HUDEP-2 (cell line): Measurements from ENCODE around the gene ACSS1.
A peak's percentile ranks its signal among the peaks of the same experiment; 100 is the strongest.
"Not testable (repeated sequence)": the region's sequence is repeated elsewhere in the genome, so short reads cannot be mapped to it uniquely, and the experiment has no call there.

Experiments used
- DNase-seq, 76 experiments: peaks; one replicate each; lab custom pipeline; 2025; ENCODE audit not compliant: unreplicated experiment in 76 of 76; lab: John Stamatoyannopoulos, UW

The ACSS1 gene

DNA sequence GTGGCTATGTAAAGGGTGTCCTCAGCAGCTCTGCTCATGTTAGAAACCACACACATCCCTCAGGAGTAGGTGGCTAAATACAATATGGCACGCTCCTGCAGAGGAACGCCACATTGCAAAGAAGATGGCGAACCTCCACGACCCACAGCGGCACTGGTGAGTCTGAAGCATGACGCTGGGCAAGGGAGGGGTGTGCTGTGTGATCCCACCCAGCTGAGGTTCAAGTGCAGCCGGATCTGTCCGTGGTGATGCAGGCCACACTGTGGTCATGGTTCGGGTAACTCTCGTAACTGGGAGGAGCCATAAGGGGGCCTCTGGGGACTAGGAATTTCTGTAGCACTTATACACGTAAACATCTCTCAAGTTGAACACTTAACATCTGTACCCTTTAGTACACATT, 42.0 kb downstream of the ACSS1 start:
- no peak for DNase-seq

DNA sequence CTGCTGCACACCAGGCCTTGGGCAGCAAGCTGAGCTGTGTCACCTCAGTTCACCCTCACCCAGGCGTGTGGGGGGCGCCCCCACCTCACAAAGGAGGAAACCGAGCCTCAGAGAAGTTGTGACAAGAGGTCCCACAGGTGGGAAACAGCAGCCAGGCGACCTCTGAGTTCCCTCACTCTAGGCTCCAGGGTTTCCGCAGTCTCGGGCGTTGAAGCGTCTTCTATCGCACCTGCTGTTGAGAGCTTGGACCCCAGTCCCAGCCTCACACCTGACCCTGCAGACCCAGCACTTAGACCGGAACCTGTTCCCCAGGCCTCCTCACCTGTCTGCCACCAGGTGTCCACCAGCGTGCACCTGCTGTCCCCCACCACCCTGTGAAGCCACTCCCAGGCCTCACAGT, 43.1 kb downstream of the ACSS1 start:
- DNase-seq, result no peak

DNA sequence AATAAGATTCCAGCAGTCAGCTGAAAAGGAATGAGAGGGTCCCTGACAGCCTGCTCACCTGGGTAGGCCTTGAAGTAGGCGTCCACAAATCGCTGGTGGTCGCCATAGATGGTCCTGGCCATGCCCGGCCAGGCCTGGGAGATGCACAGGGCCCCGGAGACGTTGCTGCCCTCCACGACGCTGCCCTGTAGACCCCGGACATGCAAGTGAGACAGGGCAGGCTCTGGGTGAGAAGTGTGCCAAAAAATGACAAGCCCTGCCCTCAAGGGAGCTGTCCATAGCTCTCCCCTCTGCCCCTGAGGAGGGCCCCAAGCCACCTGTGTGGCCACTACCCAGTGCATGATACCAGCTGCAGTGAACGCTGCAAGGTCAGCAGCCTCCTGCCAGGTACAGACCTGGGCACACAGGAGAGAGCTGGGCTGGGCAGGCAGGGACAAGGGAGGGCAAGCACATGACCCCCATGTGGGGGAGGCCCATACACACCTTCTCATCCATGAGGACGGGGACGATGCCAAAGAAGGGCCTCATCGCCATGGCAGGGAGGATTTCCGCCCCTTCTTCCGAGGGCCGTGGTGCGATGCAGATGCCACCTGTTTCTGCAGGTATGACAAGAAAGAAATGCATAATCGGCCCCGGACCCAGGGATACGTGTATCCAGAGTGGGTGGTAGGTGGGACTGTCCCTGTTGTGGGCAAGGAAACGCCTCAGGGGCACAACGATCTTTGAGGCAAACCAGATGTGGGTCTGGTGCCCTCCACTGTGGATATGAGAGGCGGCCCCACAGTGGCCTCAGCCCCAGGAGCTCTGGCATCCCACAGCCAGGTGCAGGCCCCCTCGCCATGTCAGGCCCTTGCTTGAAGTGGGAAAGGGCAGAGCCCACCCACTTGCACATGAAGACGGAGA, 44.2 kb downstream of the ACSS1 start:
- DNase-seq, result no peak

DNA sequence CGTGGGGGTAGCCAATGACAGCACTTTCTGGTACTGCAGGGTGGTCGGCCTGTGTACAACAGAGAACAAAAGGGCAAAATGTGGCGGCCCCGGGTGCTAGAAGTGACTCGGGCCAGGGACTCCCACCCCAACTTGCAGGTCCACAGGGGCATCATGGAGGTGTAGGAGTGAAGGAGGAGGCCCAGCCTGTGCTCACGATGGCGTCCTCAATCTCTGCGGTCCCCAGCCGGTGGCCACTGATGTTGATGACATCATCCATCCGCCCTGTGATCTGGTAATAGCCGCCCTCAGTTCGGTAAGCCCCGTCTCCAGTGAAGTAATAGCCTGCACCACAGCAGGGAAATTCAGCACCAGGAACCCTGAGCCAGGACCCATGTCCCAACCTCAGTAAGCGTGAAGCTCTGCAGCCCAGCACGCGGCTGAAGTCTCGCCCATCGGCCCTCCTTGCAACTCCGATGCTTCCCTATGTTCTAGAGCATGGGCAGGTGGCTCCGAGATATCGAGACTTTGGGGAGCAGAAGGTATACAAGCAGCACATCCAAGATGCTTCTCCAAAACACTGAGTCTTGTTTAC, 45.2 kb downstream of the ACSS1 start:
- no peak for DNase-seq

DNA sequence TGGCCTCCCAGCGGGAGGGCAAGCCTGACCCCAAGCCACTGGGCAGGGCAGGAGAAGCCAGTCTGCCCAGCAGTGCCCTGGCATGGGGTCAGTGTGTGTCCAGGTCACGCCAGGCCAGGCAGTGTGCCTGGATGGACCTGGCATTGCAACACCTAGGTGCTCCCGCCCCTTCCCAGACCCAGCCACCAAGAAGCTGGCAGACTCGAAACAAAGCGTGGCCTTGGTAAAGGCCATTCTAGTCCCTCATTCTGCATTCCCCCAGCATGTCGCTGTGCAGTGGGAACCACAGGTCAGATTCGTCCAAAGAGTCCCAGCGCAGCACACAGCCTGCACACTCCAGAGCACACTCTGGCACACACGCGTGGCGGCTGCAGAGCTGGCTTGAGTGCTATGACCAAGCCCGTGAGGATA, 46.1 kb downstream of the ACSS1 start:
- DNase-seq, result no peak

DNA sequence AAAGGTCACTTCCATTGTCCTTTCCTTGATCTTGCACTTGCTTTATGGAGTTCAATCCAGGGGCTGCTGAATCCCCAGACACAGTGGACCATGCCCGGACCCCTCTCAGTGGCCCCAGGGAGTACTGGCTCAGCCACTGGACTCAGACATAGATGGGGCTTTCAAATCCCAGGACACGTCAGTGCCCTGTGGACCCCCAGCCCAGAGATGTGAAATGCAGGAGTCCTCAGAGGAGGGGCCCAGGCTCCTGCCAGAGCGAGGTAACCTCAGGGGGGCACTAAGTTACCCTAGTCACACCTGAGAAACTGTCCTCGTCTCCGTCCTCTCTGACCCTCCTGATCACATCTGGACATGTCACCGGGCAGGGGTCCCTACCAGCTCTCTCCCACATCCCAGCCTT, 46.7 kb downstream of the ACSS1 start:
- no peak for DNase-seq

DNA sequence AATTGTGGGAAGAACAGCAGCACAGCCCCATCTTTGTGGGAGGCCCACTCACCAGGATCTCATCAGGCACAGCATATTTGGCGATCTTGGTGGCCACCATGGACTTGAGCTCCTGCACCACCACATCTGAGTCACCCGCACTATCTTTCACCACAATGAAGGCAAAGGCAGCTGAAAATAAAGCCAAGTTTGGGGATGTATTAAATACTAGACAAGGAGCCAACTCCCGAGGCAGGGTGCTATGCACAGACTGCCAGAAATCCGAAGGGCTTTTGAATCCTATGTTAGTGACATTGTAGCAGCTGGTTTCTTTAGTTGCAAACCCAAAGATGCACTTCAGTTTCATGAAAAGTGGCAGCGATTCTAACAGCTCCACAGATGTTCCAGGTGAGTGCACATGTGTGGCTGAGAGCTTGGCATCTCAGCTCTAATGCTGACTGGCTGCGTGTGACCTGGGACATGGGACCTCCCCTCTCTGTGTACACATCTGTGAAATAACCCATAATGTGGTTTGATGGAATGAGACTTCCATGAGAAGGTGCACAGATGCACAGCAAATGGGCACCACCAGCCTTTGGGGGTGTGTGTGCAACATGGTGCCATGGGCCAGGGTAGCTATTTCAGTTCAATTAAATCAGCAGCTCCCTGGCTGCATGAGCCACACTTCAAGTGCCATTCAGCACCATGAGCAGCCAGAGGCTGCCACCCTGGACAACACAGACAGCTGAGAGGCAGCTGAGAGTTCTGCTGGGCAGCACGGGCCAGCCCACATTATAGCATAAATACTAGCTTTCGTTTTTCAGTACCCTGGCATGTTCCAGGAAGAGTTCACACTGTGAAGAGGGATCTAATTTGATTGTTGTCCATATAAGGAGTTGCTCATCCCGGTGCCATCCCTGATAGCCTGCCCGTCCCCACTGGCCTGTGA, 48.5 kb downstream of the ACSS1 start:
- no peak for DNase-seq

DNA sequence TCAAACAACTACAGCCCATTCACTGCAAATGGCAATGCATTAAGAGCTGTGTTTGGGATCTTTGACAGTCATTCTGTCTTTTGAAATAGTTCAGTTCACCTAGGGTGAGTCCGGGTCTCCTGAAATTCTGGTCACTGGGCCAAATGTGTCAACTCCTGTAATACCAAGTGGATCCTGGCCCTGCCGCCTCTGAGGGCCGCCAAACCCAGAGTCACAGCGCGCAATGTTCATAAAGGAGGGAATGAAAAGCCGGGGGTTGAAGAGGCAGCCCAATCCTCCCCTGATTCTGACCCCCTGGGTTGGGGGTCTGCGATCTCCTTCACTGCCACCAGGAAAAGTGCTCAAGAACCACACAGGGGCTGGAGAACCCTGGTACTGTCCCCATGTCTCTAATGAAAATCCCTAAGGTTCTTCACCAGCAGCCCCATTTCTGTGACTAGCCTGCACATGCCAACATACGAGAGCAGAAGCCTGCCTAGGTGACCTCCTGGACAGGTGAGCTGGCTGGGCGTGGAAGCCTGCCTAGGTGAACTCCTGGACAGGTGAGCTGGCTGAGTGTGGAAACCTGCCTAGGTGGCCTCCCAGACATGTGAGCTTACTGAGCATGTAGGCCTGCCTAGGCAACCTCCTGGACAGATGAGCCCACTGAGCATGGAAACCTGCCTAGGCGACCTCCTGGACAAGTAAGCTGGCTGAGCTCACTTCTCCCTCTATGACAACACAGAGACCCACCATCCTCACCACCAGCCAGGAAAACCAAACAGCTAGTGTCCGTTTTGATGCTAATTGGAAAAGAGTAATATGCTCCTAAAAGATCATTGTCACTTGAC, 49.3 kb downstream of the ACSS1 start:
- no peak for DNase-seq

DNA sequence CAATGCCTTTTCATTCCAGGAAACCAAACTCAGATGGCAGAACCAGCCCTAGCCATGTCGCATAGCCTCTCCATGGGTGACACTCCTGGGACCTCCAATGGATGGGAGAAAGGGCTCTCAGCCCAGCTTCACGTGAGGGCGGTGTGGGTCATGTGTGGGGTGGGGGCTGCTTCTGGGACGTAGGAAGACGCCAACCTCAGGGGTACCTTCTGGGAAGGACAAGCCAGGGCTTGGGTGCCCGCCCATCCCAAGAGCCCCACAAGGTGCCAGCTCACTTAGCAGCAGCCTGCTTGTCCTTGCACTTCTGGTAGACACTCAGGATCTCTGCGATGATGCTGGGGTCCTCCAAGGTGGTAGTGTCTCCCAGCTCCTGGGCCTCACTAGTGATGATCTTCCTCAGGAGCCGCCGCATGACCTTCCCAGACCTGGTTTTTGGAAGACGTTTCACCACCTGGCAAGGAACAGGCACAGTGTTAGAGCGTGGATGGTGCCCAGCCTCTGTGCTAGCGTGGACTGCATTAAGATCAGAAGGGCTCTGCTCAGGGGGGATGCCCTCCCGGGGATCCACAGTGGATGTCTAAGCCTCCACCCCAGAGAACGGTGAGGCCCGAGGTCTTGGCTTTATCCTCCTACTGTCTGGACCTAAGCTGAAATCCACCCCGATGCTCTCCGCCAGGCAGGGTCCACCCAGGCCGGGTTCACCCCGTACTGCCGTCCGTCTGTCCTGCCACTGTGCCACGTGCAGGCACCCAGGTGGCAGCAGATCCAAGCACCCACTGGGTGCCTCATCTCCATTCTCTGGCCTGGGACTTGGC, 50.2 kb downstream of the ACSS1 start:
- no peak for DNase-seq

DNA sequence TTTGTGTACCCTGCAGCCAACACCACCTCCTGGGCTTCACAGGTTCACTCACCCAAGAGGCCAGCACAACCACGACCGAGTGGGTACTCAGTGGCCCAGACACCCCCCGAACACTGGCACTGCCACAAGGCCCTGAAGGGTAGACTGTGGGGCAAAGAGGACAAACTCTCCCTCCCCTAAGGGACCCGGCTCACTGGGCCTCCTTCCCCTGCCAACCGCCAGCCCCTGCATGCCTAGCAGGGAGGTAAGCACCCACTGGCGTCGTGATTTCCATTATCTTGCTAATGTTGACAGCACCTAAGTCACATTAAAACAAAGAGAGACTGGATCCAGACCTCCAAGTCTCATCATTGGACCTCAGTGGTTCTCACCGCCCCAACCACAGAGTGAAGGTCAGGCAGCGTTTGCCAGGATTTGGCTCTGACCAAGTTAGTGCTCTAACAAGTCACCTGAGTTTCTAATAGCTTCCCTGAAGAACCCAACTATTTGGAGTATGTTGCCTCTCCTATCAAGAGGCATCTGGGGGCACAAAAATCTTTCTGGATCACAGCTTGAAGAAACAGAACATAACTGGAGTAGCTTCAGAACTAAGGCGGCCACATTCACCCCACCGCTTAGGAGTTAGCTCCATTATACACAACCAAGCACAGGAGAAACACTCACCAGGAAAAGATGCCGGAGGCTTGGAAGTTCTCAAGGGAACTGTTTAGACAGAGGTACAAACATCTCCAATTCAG, 51.3 kb downstream of the ACSS1 start:
- no peak for DNase-seq

DNA sequence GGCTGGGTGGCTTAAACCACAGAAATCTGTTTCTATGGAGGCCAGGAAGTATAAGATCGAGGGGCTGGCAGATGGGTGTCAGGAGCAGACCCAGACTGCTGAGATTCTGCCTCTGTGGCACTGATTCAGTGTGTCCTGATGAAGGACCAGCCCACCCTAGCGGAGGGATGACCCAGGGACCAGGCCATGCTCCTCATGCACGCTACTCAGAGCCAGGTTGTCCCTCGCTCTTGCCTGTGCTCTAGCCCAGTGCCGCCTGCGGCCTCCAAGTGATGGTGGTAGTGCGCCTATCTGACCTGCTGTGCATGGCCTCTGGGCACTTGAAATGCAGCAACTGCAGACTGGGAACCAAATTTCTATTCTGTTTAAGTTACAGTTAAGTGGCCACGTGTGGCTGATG, 52.3 kb downstream of the ACSS1 start:
- DNase-seq, result no peak

DNA sequence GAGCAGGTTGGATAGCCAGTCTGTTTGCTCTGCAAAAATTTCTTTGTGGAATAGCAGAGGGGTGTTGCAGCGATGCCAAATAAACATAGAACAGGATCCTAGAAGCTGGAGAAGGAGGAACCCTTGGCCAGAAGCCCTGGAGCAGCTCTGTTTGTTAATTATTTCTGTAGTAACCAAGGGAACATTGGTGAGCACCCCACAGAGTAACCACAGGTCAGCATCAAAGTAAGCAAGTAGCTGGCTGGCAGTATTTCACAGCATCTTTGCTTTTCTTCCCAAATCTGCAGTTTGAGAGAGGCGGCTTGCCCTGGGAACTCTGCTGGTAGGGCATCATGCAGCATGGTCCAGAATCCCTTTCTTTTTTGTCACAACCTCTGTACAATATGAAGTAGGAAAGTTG, 52.7 kb downstream of the ACSS1 start:
- DNase-seq, result no peak

DNA sequence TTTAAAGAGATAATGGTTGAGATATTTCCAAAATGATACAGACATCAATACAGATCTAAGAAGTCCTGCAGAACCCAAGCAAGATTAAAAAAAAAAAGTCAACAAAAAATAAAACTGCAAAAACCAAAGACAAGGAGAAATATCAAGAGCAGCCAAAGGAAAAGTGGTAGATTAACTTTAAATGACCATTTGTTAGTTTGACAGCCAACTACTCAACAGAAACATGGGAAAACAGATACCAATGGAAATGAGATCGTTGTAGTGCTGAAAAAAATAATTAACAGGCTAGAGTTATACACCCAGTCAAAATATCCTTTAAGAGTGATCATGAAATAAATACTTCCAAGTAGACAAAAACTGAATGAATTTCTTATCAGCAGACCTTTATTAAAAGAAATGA, 54.9 kb downstream of the ACSS1 start:
- DNase-seq, result no peak

DNA sequence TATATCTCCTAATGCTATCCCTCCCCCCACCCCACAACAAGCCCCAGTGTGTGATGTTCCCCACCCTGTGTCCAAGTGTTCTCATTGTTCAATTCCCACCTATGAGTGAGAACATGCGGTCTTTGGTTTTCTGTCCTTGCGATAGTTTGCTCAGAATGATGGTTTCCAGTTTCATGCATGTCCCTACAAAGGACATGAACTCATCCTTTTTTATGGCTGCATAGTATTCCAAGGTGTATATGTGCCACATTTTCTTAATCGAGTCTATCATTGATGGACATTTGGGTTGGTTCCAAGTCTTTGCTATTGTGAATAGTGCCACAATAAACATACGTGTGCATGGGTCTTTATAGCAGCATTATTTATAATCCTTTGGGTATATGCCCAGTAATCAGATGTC, 56.6 kb downstream of the ACSS1 start:
- DNase-seq, result not testable (repeated sequence)

DNA sequence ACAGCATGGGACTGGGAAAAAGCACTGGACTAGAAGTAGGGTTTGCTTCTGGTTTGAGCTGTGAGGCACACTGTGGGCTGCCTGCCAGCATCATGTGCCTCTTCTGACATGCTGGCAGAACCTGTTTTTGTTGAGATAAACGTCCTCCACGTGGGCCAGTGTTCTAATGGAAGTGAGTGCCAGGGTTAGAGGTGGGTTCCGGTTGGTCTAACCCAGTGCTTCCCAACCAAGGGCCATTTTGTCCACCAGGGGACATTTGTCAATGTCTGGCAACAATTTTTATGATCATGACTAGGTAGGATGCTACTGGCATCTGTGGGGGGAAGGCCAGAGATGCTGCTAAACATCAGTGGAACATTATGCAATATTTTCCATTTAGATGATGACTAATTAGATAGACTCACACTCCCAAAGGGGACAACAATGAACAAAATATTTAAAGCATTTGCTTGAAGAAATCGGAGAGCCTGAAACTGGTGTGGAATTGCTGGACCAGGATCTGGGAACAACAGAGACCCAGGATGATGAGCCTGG, 57.6 kb downstream of the ACSS1 start:
- peak in 75 of 76 experiments; percentile 30 to 95 (median 88) for DNase-seq

DNA sequence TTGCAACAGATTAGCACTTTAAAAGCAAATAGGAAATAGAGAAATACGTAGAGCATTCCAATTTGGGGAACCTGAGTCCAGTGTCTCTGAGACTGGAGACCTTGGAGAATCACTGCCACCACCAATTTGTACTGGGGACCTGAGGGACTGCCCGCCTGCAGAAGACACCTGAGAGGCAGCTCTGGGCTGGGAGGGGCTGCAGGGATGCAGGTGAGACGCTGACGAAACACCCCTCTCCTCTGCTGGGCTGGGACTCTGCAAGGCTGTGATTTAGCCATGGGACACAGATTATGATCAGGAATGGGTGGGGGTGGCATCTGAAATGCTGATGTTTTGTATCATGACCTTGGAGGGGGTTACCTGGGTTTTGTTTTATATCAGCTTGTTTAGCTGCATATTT, 58.4 kb downstream of the ACSS1 start:
- no peak for DNase-seq

DNA sequence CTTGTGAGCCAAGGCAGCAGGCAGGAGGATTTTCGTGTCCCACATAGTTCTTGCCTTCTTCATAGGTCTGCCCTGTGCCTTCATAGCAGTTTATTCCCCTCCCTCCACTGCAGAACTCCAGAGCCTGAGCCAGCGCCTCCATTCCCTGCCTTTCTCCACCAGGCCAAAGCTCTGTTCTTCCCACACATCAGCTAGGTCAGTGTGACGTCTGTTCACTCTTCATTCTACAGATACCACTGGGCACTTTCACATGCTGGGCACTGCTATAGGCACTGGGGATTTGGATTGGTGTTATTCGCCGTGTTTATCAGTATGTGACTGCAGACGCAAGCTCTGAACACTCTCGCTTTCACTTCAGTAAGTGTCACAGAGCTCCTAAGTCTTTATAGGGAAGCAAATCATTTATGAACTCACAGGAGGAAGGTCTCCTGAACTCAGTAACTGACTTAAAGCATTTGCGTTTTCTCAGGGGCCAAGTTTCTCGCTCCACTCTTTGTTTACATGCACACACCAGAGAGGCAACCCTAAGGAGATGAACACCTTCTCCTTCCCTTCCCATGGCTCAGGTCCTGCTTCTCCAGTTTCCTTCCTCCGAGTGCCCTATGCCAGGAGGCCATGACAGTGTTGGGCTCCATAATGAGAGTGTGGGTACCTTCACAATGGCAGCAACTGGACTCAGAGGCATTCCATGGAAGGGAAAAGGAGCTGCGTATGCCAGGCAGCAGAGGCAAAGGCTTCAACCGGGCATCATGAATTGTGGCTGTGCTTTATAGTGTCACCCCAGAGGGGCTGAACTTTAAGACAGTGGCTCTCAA, 59.1 kb downstream of the ACSS1 start:
- DNase-seq, result no peak

DNA sequence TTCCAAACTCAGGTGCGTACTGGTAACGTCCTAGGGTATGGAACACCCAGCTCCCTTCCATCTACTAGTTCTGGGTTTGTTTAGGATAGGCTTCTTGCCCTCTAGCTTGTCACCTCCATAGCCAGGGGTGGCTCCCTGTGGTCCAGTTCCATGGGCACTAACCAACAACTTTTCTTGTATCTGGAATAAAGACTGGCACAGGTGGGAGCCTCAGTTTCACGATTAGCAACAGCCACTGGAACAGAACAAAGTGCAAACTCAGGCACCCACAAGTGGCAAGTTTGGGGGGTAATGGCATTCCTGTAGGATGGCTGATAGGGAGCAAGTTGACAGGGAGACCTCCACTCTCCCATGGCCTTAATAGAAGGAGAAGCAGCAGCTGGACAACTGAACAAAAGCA, 59.8 kb downstream of the ACSS1 start:
- no peak for DNase-seq
